HepG2 (cell line): ENCODE results near the gene PRDM12. TPM values are rescaled to one million over a fixed set of nuclear protein-coding genes. Genes with fewer than 3 reads are reported as not detected.

Source experiments
- FOXK2 ChIP-seq: fragments of 450-650 bp; IDR thresholded peaks from 2 replicates; pipeline ENCODE4 v1.6.1; 2016
- FOXO1 ChIP-seq: sonication (generic); formaldehyde crosslinking; IDR thresholded peaks from 2 replicates; pipeline ENCODE4 v1.4.0; 2020; ENCODE audit warnings: missing genetic modification reagents
- GZF1 ChIP-seq: sonication (generic); formaldehyde crosslinking; IDR thresholded peaks from 2 replicates; pipeline ENCODE4 v1.5.1; 2020; ENCODE audit warnings: mild to moderate bottlenecking, missing genetic modification reagents
- HNRNPL ChIP-seq: fragments of 200-400 bp; formaldehyde crosslinking; IDR thresholded peaks from 2 replicates; pipeline ENCODE4 v1.6.1; 2017; ENCODE audit warnings: mild to moderate bottlenecking, low read depth, low read length
- IKZF4 ChIP-seq: sonication (generic); formaldehyde crosslinking; IDR thresholded peaks from 2 replicates; pipeline ENCODE4 v1.5.1; 2020; ENCODE audit warnings: borderline replicate concordance, mild to moderate bottlenecking, low read depth, missing genetic modification reagents; ENCODE audit errors: not compliant biosample characterization
- NFE2L2 ChIP-seq: fragments of 150-350 bp; IDR thresholded peaks from 2 replicates; pipeline ENCODE4 v1.6.1; 2014; ENCODE audit warnings: low read length
- NR2F1 ChIP-seq, 2 experiments: fragments of 450-650 bp in 1 of 2; formaldehyde crosslinking in 1 of 2; IDR thresholded peaks; 2 replicates each; pipeline versions ENCODE4 v1.5.0 to v1.6.1; 2016 to 2020; ENCODE audit warnings: mild to moderate bottlenecking in 1 of 2, missing compliant biosample characterization in 1 of 2, missing genetic modification reagents in 1 of 2, moderate library complexity in 1 of 2
- RARA ChIP-seq: IDR thresholded peaks from 2 replicates; pipeline ENCODE4 v1.6.1; 2016; ENCODE audit warnings: missing genetic modification reagents, missing compliant biosample characterization
- ZBTB7B ChIP-seq: sonication (generic); formaldehyde crosslinking; IDR thresholded peaks from 2 replicates; pipeline ENCODE4 v1.4.0; 2020; ENCODE audit warnings: missing genetic modification reagents
- ZNF296 ChIP-seq: sonication (generic); formaldehyde crosslinking; conservative IDR thresholded peaks from 2 replicates; pipeline ENCODE4 v1.5.0; 2020; ENCODE audit warnings: mild to moderate bottlenecking, missing genetic modification reagents
- ZNF30 ChIP-seq: sonication (generic); formaldehyde crosslinking; IDR thresholded peaks from 2 replicates; pipeline ENCODE4 v1.5.0; 2020; ENCODE audit warnings: mild to moderate bottlenecking, missing genetic modification reagents
- ZNF333 ChIP-seq: sonication (generic); formaldehyde crosslinking; IDR thresholded peaks from 2 replicates; pipeline ENCODE4 v1.4.0; 2020; ENCODE audit warnings: mild to moderate bottlenecking, missing genetic modification reagents, borderline replicate concordance
- ZNF451 ChIP-seq: sonication (generic); formaldehyde crosslinking; IDR thresholded peaks from 2 replicates; pipeline ENCODE4 v1.5.0; 2020; ENCODE audit warnings: mild to moderate bottlenecking, missing genetic modification reagents
- ZNF709 ChIP-seq: sonication (generic); formaldehyde crosslinking; IDR thresholded peaks from 2 replicates; pipeline ENCODE4 v1.5.0; 2020; ENCODE audit warnings: mild to moderate bottlenecking, missing genetic modification reagents
- ZNF782 ChIP-seq: sonication (generic); formaldehyde crosslinking; IDR thresholded peaks from 2 replicates; pipeline ENCODE4 v1.4.0; 2020; ENCODE audit warnings: missing genetic modification reagents, mild to moderate bottlenecking, borderline replicate concordance
- polyA plus RNA-seq, 8 experiments: library from polyadenylated mRNA; depleted of rRNA in 3 of 8; stranded (reverse) in 7 of 8; unstranded in 1 of 8; fragments of >200 nt; fragmentation: Illumina TruSeq in 4 of 8; extraction: Trizol in 4 of 8; gene quantifications; 2 replicates each; pipeline versions ENCODE4 v1.2.1 to v1.2.3, GENCODE V29; 2011 to 2016; ENCODE audit warnings: low read depth in 4 of 8, missing spikeins in 1 of 8, mixed read lengths in 1 of 8; ENCODE audit not compliant: insufficient read depth in 1 of 8
- total RNA-seq, 5 experiments: library from RNA; depleted of rRNA; stranded (reverse); fragments of >200 nt; fragmentation: Illumina TruSeq; extraction: Trizol; gene quantifications; 2 replicates each; pipeline ENCODE4 v1.2.3, GENCODE V29; 2016; ENCODE audit warnings: low read depth in 1 of 5
- TF ChIP-seq, protein P1 (sequence below): fragments of 450-650 bp; IDR thresholded peaks from 2 replicates; pipeline ENCODE4 v1.6.1; 2016
- TF ChIP-seq, protein P2 (sequence below): sonication (generic); formaldehyde crosslinking; IDR thresholded peaks from 2 replicates; pipeline ENCODE4 v1.4.0; 2020; ENCODE audit warnings: mild to moderate bottlenecking, missing genetic modification reagents
- TF ChIP-seq, protein P3 (sequence below): sonication (generic); formaldehyde crosslinking; conservative IDR thresholded peaks from 2 replicates; pipeline ENCODE4 v1.5.0; 2020; ENCODE audit warnings: missing genetic modification reagents
- TF ChIP-seq, protein P4 (sequence below): sonication (generic); formaldehyde crosslinking; IDR thresholded peaks from 2 replicates; pipeline ENCODE4 v1.9.0; 2021; ENCODE audit warnings: missing genetic modification reagents, mild to moderate bottlenecking, borderline replicate concordance
- TF ChIP-seq, protein P5 (sequence below): sonication (generic); formaldehyde crosslinking; conservative IDR thresholded peaks from 2 replicates; pipeline ENCODE4 v1.4.0; 2020; ENCODE audit warnings: missing genetic modification reagents

Gene PRDM12
- total and polyA plus RNA-seq, 2 of the 13 experiments (the other 11 are each of a cell fraction or from before 2014, with no cell fraction given) = 0.04 to 0.07 TPM

DNA sequence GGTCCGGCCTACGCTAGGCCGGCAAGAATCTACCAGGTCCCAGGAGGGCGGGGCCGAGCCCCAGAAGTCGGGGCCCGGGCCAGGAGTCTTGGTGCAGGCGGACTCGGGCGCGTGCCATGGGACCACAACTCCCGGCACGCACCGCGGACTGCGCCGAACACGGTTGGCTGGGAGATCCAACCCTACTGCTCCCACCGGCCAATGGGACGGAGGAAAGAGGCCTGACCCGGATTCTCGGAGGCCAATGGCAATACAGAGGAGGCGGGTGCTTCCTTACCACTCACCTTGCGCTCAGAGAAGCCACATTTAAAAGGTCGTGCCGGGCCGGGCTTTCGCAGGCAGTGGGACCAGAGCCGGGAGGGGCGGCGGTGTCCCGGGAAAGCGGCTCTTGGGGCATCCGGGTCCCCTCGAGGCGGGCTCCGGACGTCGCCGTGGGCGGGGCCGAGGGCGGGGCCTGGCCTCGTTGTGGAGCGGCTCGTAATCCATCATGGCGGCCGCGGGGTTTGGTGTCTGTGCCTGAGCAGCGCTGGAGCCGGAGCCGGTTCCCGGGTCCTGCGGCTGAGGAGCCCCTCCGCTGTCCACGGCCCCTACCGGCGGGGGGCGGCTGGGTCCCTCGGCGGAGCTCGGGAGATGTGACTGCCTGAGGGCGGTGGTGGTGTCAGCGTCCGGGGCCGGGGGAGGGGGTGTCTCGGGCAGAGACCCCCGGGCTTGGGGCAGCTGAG is 48.3 kb downstream of the PRDM12 start (continued):
- TF ChIP-seq, protein P1, sequence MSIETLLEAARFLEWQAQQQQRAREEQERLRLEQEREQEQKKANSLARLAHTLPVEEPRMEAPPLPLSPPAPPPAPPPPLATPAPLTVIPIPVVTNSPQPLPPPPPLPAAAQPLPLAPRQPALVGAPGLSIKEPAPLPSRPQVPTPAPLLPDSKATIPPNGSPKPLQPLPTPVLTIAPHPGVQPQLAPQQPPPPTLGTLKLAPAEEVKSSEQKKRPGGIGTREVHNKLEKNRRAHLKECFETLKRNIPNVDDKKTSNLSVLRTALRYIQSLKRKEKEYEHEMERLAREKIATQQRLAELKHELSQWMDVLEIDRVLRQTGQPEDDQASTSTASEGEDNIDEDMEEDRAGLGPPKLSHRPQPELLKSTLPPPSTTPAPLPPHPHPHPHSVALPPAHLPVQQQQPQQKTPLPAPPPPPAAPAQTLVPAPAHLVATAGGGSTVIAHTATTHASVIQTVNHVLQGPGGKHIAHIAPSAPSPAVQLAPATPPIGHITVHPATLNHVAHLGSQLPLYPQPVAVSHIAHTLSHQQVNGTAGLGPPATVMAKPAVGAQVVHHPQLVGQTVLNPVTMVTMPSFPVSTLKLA = peak; percentile 52; the same call in 1 of the 2 replicates
- no peak for TF ChIP-seq ZNF296 (CRISPR knock-in tag)
- no peak for TF ChIP-seq ZNF30 (CRISPR knock-in tag)
- TF ChIP-seq, protein P2, sequence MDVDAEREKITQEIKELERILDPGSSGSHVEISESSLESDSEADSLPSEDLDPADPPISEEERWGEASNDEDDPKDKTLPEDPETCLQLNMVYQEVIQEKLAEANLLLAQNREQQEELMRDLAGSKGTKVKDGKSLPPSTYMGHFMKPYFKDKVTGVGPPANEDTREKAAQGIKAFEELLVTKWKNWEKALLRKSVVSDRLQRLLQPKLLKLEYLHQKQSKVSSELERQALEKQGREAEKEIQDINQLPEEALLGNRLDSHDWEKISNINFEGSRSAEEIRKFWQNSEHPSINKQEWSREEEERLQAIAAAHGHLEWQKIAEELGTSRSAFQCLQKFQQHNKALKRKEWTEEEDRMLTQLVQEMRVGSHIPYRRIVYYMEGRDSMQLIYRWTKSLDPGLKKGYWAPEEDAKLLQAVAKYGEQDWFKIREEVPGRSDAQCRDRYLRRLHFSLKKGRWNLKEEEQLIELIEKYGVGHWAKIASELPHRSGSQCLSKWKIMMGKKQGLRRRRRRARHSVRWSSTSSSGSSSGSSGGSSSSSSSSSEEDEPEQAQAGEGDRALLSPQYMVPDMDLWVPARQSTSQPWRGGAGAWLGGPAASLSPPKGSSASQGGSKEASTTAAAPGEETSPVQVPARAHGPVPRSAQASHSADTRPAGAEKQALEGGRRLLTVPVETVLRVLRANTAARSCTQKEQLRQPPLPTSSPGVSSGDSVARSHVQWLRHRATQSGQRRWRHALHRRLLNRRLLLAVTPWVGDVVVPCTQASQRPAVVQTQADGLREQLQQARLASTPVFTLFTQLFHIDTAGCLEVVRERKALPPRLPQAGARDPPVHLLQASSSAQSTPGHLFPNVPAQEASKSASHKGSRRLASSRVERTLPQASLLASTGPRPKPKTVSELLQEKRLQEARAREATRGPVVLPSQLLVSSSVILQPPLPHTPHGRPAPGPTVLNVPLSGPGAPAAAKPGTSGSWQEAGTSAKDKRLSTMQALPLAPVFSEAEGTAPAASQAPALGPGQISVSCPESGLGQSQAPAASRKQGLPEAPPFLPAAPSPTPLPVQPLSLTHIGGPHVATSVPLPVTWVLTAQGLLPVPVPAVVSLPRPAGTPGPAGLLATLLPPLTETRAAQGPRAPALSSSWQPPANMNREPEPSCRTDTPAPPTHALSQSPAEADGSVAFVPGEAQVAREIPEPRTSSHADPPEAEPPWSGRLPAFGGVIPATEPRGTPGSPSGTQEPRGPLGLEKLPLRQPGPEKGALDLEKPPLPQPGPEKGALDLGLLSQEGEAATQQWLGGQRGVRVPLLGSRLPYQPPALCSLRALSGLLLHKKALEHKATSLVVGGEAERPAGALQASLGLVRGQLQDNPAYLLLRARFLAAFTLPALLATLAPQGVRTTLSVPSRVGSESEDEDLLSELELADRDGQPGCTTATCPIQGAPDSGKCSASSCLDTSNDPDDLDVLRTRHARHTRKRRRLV = no peak; the same call in 1 of the 2 replicates
- no peak for TF ChIP-seq FOXO1 (CRISPR knock-in tag)
- TF ChIP-seq, protein P3, sequence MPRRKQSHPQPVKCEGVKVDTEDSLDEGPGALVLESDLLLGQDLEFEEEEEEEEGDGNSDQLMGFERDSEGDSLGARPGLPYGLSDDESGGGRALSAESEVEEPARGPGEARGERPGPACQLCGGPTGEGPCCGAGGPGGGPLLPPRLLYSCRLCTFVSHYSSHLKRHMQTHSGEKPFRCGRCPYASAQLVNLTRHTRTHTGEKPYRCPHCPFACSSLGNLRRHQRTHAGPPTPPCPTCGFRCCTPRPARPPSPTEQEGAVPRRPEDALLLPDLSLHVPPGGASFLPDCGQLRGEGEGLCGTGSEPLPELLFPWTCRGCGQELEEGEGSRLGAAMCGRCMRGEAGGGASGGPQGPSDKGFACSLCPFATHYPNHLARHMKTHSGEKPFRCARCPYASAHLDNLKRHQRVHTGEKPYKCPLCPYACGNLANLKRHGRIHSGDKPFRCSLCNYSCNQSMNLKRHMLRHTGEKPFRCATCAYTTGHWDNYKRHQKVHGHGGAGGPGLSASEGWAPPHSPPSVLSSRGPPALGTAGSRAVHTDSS (CRISPR knock-in tag) = no peak
- no peak for TF ChIP-seq ZNF333 (CRISPR knock-in tag)
- TF ChIP-seq NFE2L2 = no peak
- no peak for TF ChIP-seq NR2F1 (CRISPR knock-in tag; IDR thresholded peaks at IDR 0.05)
- TF ChIP-seq ZNF782 = peak; percentile 60; the same call in 1 of the 2 replicates
- TF ChIP-seq RARA = no peak
- TF ChIP-seq FOXK2 = no peak
- TF ChIP-seq, protein P4, sequence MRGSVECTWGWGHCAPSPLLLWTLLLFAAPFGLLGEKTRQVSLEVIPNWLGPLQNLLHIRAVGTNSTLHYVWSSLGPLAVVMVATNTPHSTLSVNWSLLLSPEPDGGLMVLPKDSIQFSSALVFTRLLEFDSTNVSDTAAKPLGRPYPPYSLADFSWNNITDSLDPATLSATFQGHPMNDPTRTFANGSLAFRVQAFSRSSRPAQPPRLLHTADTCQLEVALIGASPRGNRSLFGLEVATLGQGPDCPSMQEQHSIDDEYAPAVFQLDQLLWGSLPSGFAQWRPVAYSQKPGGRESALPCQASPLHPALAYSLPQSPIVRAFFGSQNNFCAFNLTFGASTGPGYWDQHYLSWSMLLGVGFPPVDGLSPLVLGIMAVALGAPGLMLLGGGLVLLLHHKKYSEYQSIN (CRISPR knock-in tag) = no peak
- 0 out of 2 replicates have a peak, but pooled peaks have one; percentile 11 for TF ChIP-seq ZBTB7B (CRISPR knock-in tag)
- TF ChIP-seq HNRNPL = 0 out of 2 replicates have a peak, but pooled peaks have one; percentile 10
- no peak for TF ChIP-seq GZF1
- TF ChIP-seq, protein P5, sequence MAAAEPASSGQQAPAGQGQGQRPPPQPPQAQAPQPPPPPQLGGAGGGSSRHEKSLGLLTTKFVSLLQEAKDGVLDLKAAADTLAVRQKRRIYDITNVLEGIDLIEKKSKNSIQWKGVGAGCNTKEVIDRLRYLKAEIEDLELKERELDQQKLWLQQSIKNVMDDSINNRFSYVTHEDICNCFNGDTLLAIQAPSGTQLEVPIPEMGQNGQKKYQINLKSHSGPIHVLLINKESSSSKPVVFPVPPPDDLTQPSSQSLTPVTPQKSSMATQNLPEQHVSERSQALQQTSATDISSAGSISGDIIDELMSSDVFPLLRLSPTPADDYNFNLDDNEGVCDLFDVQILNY (CRISPR knock-in tag) = no peak
- no peak for TF ChIP-seq IKZF4
- 0 out of 2 replicates have a peak, but pooled peaks have one; percentile 15 for TF ChIP-seq ZNF709 (CRISPR knock-in tag)
- no peak for TF ChIP-seq ZNF451
